ENCODE data around the gene C1S. TPM values are rescaled to one million over a fixed set of nuclear protein-coding genes. Genes with fewer than 3 reads are reported as not detected.

The C1S gene
- polyA plus RNA-seq, 1 experiment, result 458 TPM

DNA sequence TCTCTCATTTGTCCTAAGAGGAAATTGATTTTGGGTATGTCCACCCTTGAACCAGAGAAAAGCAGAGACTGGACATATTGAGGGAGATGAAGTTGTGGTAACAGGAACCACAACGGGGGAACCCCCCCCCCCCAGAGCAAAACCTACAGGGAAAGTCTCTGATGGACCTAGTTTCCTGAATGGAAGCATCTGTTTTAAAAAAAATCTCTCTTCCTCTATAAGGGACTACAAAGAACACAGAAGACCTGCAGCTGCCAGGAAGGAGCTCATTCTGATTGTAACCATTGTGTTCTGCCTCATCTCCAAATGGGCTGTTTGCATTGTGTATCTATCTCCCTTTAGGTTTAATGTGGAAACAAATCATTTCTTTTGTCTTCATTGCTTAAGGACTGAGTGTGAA is 13.4 kb downstream of the C1S start:
- TF ChIP-seq, protein P1, sequence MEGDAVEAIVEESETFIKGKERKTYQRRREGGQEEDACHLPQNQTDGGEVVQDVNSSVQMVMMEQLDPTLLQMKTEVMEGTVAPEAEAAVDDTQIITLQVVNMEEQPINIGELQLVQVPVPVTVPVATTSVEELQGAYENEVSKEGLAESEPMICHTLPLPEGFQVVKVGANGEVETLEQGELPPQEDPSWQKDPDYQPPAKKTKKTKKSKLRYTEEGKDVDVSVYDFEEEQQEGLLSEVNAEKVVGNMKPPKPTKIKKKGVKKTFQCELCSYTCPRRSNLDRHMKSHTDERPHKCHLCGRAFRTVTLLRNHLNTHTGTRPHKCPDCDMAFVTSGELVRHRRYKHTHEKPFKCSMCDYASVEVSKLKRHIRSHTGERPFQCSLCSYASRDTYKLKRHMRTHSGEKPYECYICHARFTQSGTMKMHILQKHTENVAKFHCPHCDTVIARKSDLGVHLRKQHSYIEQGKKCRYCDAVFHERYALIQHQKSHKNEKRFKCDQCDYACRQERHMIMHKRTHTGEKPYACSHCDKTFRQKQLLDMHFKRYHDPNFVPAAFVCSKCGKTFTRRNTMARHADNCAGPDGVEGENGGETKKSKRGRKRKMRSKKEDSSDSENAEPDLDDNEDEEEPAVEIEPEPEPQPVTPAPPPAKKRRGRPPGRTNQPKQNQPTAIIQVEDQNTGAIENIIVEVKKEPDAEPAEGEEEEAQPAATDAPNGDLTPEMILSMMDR (IDR thresholded peaks at IDR 0.05; ENCODE audit: low read depth, low read length), result no peak
- Histone ChIP-seq H3K27me3 (ENCODE audit: control insufficient read depth, insufficient read depth, low read length) (no peaks in the 10 kb centered on the region), H3K4me3 (ENCODE audit: low read depth, low read length) (no peak overlapping the region), H3K9me3 (ENCODE audit: control insufficient read depth, insufficient read depth, low read length) (no peaks in the 10 kb centered on the region; the same call in 1 of the 2 replicates), H3K27ac (ENCODE audit: low read depth, low read length) (no peak overlapping the region)
- no peak for DNase-seq (ENCODE audit: low read depth, low spot score)
- ChIA-PET CTCF (no interaction called here), POLR2A (no interaction called here)

DNA sequence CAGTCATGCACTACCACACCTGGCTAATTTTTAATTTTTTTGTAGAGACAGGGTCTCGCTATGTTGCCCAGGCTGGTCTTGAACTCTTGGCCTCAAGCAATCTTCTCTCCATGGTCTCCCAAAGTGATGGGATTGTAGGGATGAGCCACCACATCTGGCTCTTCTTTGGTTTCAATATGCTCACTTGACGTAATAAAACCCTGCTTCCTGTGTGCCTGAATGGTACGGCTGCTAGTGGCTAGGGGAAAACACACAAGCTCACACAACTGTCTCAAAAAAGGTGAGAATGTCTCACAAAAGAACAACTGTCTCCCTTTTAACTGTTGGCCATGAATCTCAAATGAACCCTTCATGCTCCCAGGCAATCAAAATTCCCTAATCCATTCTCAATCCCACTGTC is 15.0 kb downstream of the C1S start:
- H3K27ac ChIP-seq (ENCODE audit: low read depth, low read length), result peak overlapping the region; percentile 52
- ChIA-PET CTCF (interaction anchor here (0.9 to 2.2 kb wide), 4 partner anchors 15 to 38 kb away, joined by 3 to 6 read pairs (median 5); partner anchors contain the start of genes C1R, C1RL and C1S), POLR2A (interaction anchor here (1.2 to 1.9 kb wide), 3 partner anchors 14 to 33 kb away, joined by 3 to 7 read pairs (median 7); partner anchors contain the start of gene C1S)
- no peaks in the 10 kb centered on the region for H3K27me3 ChIP-seq (ENCODE audit: control insufficient read depth, insufficient read depth, low read length)
- H3K4me3 ChIP-seq (ENCODE audit: low read depth, low read length), result no peak overlapping the region
- DNase-seq (ENCODE audit: low read depth, low spot score), result no peak
- TF ChIP-seq, protein P1 (IDR thresholded peaks at IDR 0.05; ENCODE audit: low read depth, low read length), result no peak
- H3K9me3 ChIP-seq (ENCODE audit: control insufficient read depth, insufficient read depth, low read length), result peaks cover 2% of the 10 kb centered on the region

DNA sequence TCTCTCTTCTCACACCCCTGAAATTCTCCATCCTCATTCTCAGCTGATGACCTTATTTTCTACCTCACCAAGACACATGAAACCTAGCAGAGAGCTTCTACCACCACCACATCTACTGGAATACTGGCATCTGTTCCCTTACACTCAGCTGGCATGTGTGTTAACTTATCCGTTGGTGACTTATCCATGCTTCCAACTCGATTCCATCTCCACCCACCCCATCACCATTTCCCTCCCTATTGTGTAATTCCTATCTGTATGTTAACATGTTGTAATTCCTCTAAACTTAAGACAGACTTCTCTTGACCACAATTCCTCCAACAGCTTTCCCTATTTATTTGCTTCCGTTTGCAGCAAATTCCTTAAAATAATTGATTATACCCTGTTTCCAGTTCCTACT is 15.4 kb downstream of the C1S start:
- H3K4me3 ChIP-seq (ENCODE audit: low read depth, low read length), result no peak overlapping the region
- DNase-seq (ENCODE audit: low read depth, low spot score), result peak; percentile 56
- TF ChIP-seq, protein P1 (IDR thresholded peaks at IDR 0.05; ENCODE audit: low read depth, low read length), result no peak
- ChIA-PET CTCF (interaction anchor here (0.6 to 2.2 kb wide), 5 partner anchors 15 to 1469 kb away, joined by 3 to 6 read pairs (median 4); partner anchors contain the start of genes C1R, C1RL and C1S), POLR2A (interaction anchor here (1.2 to 1.9 kb wide), 3 partner anchors 14 to 32 kb away, joined by 3 to 7 read pairs (median 7); partner anchors contain the start of gene C1S)
- H3K27me3 ChIP-seq (ENCODE audit: control insufficient read depth, insufficient read depth, low read length), result no peaks in the 10 kb centered on the region
- peaks cover 5% of the 10 kb centered on the region for H3K9me3 ChIP-seq (ENCODE audit: control insufficient read depth, insufficient read depth, low read length)
- peak overlapping the region; percentile 57 for H3K27ac ChIP-seq (ENCODE audit: low read depth, low read length)

DNA sequence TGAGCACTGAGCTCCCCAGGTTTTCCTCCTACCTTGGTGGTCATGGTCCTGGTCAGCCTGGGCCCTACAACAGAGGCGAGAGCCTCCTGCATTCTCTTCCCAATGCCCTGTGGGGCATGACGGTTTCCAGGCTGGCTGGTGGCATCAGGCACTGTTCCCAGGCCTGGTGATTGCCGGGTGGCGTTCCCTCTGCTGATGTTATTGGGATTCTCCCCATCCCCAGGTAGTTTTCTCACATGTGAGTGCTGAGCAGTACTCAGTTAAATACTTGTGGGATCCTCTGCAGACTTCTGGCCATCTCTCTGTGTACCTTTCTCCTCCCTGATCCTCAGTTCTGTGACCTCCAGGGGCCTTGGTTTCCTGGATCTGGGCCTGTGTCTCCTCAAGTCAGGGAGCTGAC is 16.0 kb downstream of the C1S start:
- no peak overlapping the region for H3K4me3 ChIP-seq (ENCODE audit: low read depth, low read length)
- no peak for DNase-seq (ENCODE audit: low read depth, low spot score)
- TF ChIP-seq, protein P1 (IDR thresholded peaks at IDR 0.05; ENCODE audit: low read depth, low read length), result no peak
- ChIA-PET POLR2A (interaction anchor here (1.2 to 1.9 kb wide), 3 partner anchors 13 to 32 kb away, joined by 3 to 7 read pairs (median 7); partner anchors contain the start of gene C1S), CTCF (interaction anchor here (0.6 to 2.2 kb wide), 5 partner anchors 8 to 1468 kb away, joined by 3 to 6 read pairs (median 4); partner anchors contain the start of genes C1R, C1RL and C1S)
- peak overlapping the region; percentile 57 for H3K27ac ChIP-seq (ENCODE audit: low read depth, low read length)
- H3K27me3 ChIP-seq (ENCODE audit: control insufficient read depth, insufficient read depth, low read length), result no peaks in the 10 kb centered on the region
- peaks cover 7% of the 10 kb centered on the region for H3K9me3 ChIP-seq (ENCODE audit: control insufficient read depth, insufficient read depth, low read length)

DNA sequence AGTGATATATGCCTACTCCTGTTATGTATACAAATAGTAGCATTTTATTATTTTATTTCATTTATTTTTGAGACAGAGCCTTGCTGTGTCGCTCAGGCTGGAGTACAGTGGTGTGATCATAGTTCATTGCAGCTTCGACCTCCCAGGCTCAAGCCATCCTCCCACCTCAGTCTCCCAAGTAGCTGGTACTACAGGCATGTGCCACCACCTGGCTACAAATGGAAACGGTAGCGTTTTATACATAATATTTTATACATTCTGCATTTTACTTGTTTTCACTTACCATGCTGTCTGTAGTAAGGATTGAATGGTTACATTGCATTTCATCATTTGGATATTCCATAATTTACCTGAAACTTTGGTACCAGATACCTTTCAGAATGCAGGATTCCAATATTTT is 17.6 kb downstream of the C1S start:
- TF ChIP-seq, protein P1 (IDR thresholded peaks at IDR 0.05; ENCODE audit: low read depth, low read length), result no peak
- no peaks in the 10 kb centered on the region for H3K27me3 ChIP-seq (ENCODE audit: control insufficient read depth, insufficient read depth, low read length)

More for the DNA sequence above, 17.6 kb downstream of the C1S start:
- DNase-seq (ENCODE audit: low read depth, low spot score), result no peak
- ChIA-PET POLR2A (interaction anchor here (1.3 kb wide), 1 partner anchor 13 kb away, joined by 3 read pairs; no protein-coding TSS in a partner anchor), CTCF (no interaction called here)
- peaks cover 7% of the 10 kb centered on the region for H3K9me3 ChIP-seq (ENCODE audit: control insufficient read depth, insufficient read depth, low read length)
- no peak overlapping the region for H3K27ac ChIP-seq (ENCODE audit: low read depth, low read length)
- no peak overlapping the region for H3K4me3 ChIP-seq (ENCODE audit: low read depth, low read length)
